Measurements from ENCODE around the gene FBXW11.
"Not testable (repeated sequence)": the region's sequence is repeated elsewhere in the genome, so short reads cannot be mapped to it uniquely, and the experiment has no call there.

Gene FBXW11

DNA sequence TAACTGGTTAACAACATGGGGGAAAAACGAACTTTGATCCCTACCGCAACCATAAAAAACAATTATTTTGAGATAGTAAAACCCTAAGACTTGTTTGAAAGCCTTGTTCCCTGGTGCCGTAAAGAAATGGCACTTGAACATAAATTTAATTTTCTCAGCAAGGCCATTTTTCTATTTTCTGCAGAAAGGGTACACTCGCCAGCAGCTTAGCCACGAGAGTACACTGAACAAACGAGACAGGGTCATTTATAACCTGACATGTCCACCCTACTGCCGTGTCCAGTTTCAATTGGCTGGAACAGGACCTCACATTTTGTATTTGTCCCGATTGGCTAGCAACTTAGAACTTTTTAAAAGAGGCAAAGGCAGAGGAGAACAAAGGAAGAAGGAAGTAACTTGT is 26.8 kb downstream of the FBXW11 start:
- no peak for DNase-seq

DNA sequence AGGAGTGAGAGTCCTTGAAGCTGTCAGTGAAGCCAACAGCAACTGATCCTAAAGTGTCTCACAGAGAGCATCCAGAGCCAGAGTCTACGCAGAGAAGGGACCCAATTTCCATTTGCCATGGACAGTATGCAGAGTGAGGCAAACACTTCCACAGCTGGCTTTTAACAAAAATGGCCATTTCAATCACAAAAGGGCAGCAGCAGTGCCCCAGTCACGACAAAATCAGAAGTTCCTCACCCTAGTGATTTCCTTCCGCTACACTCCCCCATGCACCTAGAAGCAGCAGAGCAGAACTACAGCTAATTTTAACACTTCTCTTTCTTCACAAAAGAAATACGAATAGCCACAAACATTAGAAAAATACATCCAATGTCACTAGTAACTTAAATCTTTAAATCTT is 27.9 kb downstream of the FBXW11 start:
- DNase-seq: no peak

DNA sequence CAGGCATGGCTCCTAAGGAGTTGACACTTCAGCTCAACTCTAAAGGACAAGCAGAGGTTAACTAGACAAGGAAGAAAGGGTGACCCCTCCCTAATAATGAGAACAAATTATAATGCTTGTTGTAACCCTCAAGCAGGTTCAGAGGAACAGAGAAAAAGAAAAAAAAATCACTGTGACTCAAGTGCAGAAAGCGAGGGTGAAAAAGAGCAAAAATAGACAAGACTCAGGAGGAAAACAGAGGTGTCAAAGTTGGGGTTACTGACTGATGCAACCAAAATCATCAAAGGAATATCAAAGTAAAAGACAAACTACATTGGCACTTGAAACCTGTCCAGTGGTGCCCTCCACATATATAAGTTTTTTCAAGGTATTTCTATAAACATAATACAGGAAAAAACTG is 28.4 kb downstream of the FBXW11 start:
- no peak for DNase-seq

- not testable (repeated sequence) for DNase-seq
These were observed 29.0 kb downstream of the FBXW11 start for GRCh38 chr5:171977244-171977950.

- no peak for DNase-seq
These were observed 30.4 kb downstream of the FBXW11 start for GRCh38 chr5:171975877-171976667.

- DNase-seq: no peak
These were observed 31.1 kb downstream of the FBXW11 start for GRCh38 chr5:171975262-171975876.

GRCh38 chr5:171970826-171971225 is 35.6 kb downstream of the FBXW11 start:
- no peak for DNase-seq

DNA sequence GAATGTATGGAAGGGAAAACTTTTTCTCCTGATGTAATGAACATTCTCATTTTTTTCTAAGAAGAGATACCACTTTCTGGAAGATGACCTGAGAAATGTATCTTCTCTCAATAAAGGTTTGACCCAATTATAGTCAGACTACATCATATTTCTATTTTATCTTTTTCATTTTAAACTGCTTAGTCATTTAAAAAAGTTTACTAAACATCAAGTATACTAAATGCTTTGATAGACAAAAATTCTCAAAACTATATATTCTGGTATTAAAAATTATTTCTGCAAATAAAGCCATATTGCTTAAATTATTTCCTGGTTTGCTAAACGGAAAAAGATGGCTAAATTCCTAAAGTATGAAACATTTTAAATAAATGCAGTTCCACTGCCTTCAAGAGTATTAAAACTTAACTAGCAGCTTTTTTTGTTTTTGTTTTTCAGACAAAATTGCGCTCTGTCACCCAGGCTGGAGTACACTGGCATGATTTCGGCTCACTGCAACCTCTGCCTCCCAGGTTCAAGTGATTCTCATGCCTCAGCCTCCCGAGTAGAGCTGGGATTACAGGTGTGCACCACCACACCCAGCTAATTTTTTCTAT is 37.1 kb downstream of the FBXW11 start:
- no peak for DNase-seq

DNA sequence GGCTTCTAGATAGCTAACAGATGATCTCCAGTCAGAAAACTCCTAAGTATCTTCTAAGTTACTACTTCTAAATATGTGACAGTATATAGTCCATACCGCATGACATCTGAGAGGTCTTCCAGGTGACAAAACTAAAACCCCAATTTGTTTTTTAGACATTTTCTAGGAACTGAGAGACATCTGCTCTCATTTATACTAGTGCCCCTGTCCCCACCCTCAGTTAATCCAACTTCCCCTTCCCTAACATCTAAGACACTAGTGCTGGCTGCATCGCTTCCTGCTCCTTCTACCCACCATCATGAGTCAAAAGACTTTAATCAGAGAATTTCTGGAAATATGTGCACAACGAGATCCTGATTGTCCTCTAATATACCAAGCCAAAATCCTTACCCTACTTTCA is 37.9 kb downstream of the FBXW11 start:
- DNase-seq: no peak

DNA sequence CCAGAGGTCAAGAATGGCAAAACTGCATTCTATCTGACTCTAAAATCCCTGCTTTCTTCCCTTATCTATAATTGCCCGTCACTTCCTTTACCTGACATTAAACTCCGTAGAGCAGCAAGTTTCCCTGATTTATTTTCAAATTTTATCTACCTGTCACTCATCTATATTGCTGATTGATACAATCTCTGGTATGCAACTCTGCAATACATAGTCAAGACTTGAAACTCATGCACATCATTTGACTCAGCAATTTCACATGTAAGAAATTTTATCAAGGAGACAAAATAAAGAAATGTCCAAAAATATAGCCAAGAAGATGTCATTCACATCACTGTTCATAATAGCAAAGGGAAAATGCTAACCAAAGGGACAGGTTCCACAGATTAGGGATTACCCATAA is 39.5 kb downstream of the FBXW11 start:
- no peak for DNase-seq

GRCh38 chr5:171966270-171966669 is 40.2 kb downstream of the FBXW11 start:
- DNase-seq: no peak

DNA sequence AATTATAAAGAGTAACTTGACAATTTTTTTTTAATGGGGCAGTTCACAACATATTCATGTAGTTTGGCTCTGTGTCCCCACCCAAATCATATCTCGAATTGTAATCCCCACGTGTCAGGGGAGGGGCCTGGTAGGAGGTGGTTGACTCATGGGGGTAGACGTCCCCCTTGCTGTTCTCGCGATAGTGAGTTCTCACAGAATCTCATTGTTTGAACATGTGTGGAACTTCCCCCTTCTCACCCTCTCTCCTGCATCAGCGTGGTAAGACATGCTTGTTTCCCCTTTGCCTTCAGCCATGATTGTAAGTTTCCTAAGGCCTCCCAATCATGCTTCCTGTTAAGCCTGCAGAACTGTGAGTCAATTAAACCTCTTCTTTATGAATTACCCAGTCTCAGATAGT is 40.7 kb downstream of the FBXW11 start:
- no peak for DNase-seq

DNA sequence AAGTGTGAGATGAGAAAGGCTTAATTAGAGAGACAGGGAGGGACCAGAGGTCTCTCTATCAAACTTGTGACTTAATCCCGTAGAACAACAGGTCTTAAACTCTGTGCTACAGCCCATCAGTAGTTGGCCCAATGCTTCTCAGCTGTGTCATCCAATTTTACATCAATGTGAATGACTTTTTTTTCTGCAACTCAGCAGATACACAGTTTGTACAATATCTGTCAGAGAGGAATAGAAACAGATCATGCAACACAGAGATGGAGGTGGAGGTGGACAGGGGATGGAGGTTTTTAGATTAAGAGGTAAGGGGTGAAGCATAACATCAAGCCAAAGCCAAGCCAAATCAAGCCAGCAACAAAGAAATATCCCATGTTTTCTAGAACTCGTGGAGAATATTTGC is 43.0 kb downstream of the FBXW11 start:
- no peak for DNase-seq

GRCh38 chr5:171961117-171961516 is 45.3 kb downstream of the FBXW11 start:
- no peak for DNase-seq

- no peak for DNase-seq
These were observed 48.7 kb downstream of the FBXW11 start for GRCh38 chr5:171957591-171958251.

GRCh38 chr5:171956887-171957495 is 49.4 kb downstream of the FBXW11 start:
- no peak for DNase-seq

- no peak for DNase-seq
These were observed 50.1 kb downstream of the FBXW11 start for GRCh38 chr5:171956314-171956713.

DNA sequence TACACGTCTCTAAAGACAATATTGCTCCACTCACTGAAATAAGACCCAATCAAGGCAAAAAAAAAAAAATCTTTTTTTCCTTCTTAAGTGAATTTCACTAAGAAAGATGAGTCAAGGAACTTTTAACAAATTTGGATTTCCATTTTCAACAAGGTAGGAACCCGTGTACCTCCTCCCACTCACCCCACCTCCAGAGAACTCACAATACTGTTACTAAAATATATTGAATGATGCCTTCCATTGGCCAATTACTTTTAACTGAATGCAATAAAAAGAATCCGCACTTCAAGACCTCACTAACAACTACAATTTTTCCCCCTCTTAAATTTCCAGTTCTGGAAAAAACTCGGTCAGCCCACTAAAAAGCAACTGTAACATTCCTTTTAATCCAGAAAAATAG is 50.7 kb downstream of the FBXW11 start:
- DNase-seq: no peak

- DNase-seq: no peak
These were observed 51.7 kb downstream of the FBXW11 start for GRCh38 chr5:171954721-171955120.

DNA sequence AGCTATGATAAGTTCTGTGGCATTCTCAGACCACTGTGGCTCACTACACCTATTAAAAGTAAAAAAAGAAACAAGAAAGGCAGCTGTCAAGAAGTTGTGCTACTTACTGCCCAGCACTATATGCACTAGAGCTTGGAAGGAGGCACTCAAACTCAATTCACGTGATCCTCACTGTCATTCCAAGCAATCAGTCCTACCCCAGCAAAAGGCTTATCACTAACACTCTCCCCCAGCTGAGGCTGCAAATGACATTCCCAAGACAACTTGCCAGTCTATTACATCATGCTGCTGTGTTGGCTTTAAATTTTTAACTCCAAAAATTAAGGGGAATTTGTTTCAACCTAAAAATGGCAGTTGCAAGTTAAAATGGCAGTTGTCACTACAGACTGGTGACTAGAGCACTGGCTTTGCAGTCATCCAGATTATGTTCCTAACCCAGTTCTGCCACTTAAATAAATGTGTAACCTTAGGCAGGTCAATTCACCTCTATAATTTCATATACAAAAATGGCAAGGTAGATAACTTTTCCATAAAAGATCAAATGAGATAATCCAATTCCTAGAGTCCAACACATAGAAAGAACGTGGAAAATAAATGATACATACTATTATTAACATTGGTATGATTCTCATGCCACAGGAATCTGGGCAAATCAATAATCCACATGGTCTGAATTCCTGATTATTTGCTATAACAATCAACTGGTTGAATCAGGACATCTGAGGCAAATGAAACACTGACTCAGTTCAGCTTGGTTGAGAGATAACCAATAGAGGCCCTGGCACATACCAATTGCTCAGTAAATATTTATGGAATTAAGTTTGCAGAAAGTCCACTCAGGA is 52.4 kb downstream of the FBXW11 start:
- no peak for DNase-seq

GRCh38 chr5:171952021-171952420 is 54.4 kb downstream of the FBXW11 start:
- no peak for DNase-seq

GRCh38 chr5:171951218-171951617 is 55.2 kb downstream of the FBXW11 start:
- no peak for DNase-seq
